Activated CD4-positive, alpha-beta T cell treated with anti-CD3 and anti-CD28 coated beads for 36 hours (primary cell): ENCODE measurements around the gene MTCL3. TPM values are rescaled to one million over a fixed set of nuclear protein-coding genes. Genes with fewer than 3 reads are reported as not detected.
"Not testable (repeated sequence)": the region's sequence is repeated elsewhere in the genome, so short reads cannot be mapped to it uniquely, and the experiment has no call there.

ENCODE experiments used
- ATAC-seq: fragments of 200-7000 bp; cut with Tn5 transposase; one replicate; pipeline ENCODE4 v1.10.0; 2021; ENCODE audit warnings: mild to moderate bottlenecking, moderate library complexity
- CTCF ChIA-PET: fragments of 350-600 bp; sonication (Branson Sonifier 250); formaldehyde crosslinking; loops from one replicate; lab custom pipeline; 2021; ENCODE audit warnings: antibody characterized with exemption; lab: Charles Lee
- POLR2A ChIA-PET: fragments of 350-600 bp; sonication (Branson Sonifier 250); formaldehyde crosslinking; loops from one replicate; lab custom pipeline; 2021; ENCODE audit warnings: antibody characterized with exemption, inconsistent platforms; lab: Charles Lee
- DNase-seq: peaks from one replicate; pipeline ENCODE4 v3.0.0-alpha.2; 2020
- H3K27ac Mint-ChIP-seq: one replicate; pipeline ENCODE4 v1.8.0; 2021; ENCODE audit warnings: mixed read lengths
- H3K27me3 Mint-ChIP-seq: one replicate; pipeline ENCODE4 v1.8.0; 2021; ENCODE audit warnings: mixed read lengths
- H3K36me3 Mint-ChIP-seq: one replicate; pipeline ENCODE4 v1.8.0; 2021; ENCODE audit warnings: low read depth, mixed read lengths
- H3K4me1 Mint-ChIP-seq: one replicate; pipeline ENCODE4 v1.8.0; 2021; ENCODE audit warnings: mixed read lengths
- H3K4me3 Mint-ChIP-seq: one replicate; pipeline ENCODE4 v1.8.0; 2021; ENCODE audit warnings: mild to moderate bottlenecking, moderate library complexity, mixed read lengths
- H3K9me3 Mint-ChIP-seq: one replicate; pipeline ENCODE4 v1.8.0; 2021; ENCODE audit warnings: low read depth, mixed read lengths
- intact Hi-C, 2 experiments: fragments of 100-400 bp; cut with DNase I in 1 of 2; cut with micrococcal nuclease in 1 of 2; formaldehyde crosslinking; loops; one replicate each; pipeline versions ENCODE4 v1.14.2 to v1.15.1; 2022 to 2024; cut with DNase I, micrococcal nuclease
- total RNA-seq, 2 experiments: library from RNA; stranded (reverse); gene quantifications; one replicate each; pipeline ENCODE4 v1.2.3, GENCODE V29; 2021

The MTCL3 gene

DNA sequence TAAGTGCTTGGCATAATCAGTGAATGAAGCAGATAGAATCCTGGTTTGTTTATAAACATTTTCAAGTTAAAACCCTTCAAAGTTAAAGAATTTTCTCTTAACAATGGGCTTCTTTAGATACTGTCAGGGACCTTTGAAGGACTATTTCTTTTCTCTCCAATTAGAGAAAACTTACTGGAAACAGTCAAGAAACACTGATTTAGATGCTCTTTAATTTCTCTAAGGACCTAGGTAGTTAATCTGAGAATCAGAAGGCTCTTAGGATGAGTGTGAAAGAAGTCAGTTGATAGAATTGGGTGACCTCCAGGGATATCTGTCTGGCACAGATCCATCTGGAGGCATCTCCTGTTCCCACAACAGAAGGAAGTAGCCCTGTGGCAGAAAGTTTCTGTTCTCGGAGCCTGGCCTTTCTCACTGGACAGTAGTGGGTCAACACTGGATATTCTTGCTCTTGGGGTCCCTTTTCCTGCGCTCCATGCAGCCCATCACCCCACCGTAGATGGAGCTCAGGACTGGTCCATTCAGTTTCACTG lies 82.5 kb downstream of the MTCL3 start:
- POLR2A ChIA-PET, result no interaction called here
- Mint-ChIP-seq H3K27ac (no peak overlapping the region), H3K4me3 (no peak overlapping the region), H3K36me3 (no peaks in the 10 kb centered on the region), H3K27me3 (peaks cover 13% of the 10 kb centered on the region), H3K9me3 (no peaks in the 10 kb centered on the region), H3K4me1 (no peaks in the 10 kb centered on the region)
- no peak for DNase-seq
- no peak for ATAC-seq
- CTCF ChIA-PET, result no interaction called here
- intact Hi-C loops, result no loop called here

DNA sequence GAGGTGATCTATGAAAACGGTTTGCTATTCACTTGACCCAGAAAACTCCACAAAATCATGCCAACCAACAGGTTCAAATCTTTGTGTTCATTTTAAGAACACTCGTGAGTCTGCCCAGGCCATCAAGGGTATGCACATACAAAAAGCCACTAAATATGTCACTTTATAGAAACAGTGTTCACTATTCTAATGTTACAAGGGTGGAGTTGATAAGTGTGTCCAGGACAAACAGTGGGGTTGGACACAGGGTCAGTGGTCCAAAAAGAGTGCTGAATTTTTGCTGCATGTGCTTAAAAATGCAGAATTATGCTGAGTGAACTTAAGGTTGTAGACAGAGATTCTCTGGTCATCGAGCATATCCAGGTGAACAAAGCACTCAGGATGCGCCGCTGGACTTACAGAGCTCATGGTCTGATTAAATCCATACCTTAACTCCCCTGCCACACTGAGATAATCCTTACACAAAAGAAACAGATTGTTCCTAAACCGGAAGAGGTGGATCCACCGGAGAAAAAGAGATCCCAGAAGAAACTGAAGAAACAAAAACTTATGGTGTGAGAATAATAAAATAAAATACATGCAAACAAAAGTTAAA lies 83.4 kb downstream of the MTCL3 start:
- POLR2A ChIA-PET, result no interaction called here
- Mint-ChIP-seq H3K4me3 (no peak overlapping the region), H3K27ac (no peak overlapping the region), H3K9me3 (no peaks in the 10 kb centered on the region), H3K4me1 (no peaks in the 10 kb centered on the region), H3K36me3 (no peaks in the 10 kb centered on the region), H3K27me3 (peaks cover 15% of the 10 kb centered on the region)
- CTCF ChIA-PET, result no interaction called here
- DNase-seq, result no peak
- ATAC-seq, result no peak
- intact Hi-C loops, result no loop called here

DNA sequence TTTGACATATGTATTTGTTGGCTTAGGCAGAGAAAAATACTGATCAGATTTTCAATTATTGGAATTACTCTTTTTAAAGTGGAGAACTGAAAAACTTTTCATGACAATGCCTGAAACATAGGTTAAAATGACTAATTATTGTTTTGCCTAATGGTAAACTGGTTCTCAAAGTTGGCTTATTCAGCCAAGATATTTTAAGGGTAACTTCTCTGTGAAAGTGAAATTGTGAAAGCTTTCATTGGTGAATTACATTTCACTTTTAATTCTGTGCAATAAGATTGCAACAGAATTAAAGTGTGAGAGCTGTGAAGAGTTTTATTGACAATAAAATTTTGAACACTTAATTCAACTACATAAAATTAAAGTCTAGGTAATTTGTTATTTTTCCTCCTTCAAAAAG lies 84.5 kb downstream of the MTCL3 start:
- Mint-ChIP-seq H3K4me1 (no peaks in the 10 kb centered on the region), H3K27me3 (peaks cover 15% of the 10 kb centered on the region), H3K9me3 (no peaks in the 10 kb centered on the region), H3K36me3 (no peaks in the 10 kb centered on the region), H3K27ac (no peak overlapping the region), H3K4me3 (no peak overlapping the region)
- CTCF ChIA-PET, result no interaction called here
- intact Hi-C loops, result no loop called here
- DNase-seq, result no peak
- POLR2A ChIA-PET, result no interaction called here
- ATAC-seq, result no peak

DNA sequence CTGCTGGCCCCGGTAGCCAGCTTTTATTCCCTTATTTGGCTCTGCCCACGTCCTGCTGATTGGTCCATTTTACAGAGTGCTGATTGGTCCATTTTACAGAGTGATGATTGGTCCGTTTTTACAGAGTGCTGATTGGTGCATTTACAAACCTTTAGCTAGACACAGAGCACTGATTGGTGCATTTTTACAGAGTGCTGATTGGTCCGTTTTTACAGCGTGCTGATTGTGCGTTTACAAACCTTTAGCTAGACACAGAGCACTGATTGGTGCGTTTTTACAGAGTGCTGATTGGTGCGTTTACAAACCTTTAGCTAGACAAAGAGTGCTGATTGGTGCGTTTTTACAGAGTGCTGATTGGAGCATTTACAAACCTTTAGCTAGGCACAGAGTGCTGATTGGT lies 90.6 kb downstream of the MTCL3 start:
- POLR2A ChIA-PET, ATAC-seq, H3K9me3 Mint-ChIP-seq, H3K4me1 Mint-ChIP-seq, H3K4me3 Mint-ChIP-seq, DNase-seq, H3K36me3 Mint-ChIP-seq, H3K27ac Mint-ChIP-seq: not testable (repeated sequence)
- intact Hi-C loops, result loop anchor here in 1 of 2 experiments (10.0 kb wide), 1 partner anchor 1226 kb away; no protein-coding TSS in a partner anchor
- peaks cover 11% of the 10 kb centered on the region for H3K27me3 Mint-ChIP-seq
- CTCF ChIA-PET, result interaction anchor here (0.6 to 2.1 kb wide), 2 partner anchors 87 to 1068 kb away, joined by 3 to 5 read pairs; no protein-coding TSS in a partner anchor

DNA sequence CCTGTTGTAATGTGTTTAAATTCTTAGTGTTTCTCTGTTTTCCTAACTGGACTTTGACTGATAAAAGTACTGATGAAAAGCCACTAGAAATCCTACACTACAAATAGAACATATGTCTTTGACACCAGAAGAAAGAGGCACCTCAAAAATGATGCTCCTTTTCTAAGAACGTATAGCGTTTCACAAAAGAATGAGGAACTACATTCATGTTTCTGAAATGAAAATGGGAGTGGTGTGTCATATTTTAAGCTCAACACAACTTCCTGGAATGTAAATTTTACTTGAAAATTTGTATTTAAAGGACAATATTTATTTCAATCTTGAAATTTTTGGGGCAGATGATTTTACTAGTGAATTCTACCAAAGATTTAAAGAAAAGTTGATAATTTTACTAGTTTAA lies 95.2 kb downstream of the MTCL3 start:
- CTCF ChIA-PET, result no interaction called here

More for the DNA sequence above, 95.2 kb downstream of the MTCL3 start:
- intact Hi-C loops, result loop anchor here (5.0 to 10.0 kb wide), 2 partner anchors 93 to 1231 kb away; partner anchors contain the start of gene MTCL3 (in 1 of the 2)
- Mint-ChIP-seq H3K4me1 (peaks cover 23% of the 10 kb centered on the region), H3K27me3 (peaks cover 8% of the 10 kb centered on the region), H3K4me3 (no peak overlapping the region), H3K36me3 (no peaks in the 10 kb centered on the region), H3K9me3 (peaks cover 7% of the 10 kb centered on the region), H3K27ac (no peak overlapping the region)
- DNase-seq (no peak), ATAC-seq (no peak)
- POLR2A ChIA-PET, result no interaction called here

Other genes starting within 250 kb of the MTCL3 start
- 10 to 100 TPM; 31.1 to 48.2 TPM for gene ECHDC1, start 175.7 kb downstream of the MTCL3 start, total RNA-seq
- gene KIAA0408, start 59.9 kb downstream of the MTCL3 start, total RNA-seq, result 1 to 10 TPM; 2.6 to 2.7 TPM
- gene C6orf58, start 57.8 kb upstream of the MTCL3 start, total RNA-seq, result not detected